IMR-90 (cell line): ENCODE data around the gene MYCBP2. TPM values are rescaled to one million over a fixed set of nuclear protein-coding genes. Genes with fewer than 3 reads are reported as not detected.

Source experiments
- ATAC-seq: fragments of 200-7000 bp; cut with Tn5 transposase; 2 replicates; pipeline ENCODE4 v1.9.1; 2020; ENCODE audit warnings: low read depth, mild to moderate bottlenecking, moderate library complexity
- BruUV-seq: library from RNA; stranded (reverse); fragments of 400-500 nt; replicated peaks from 2 replicates; lab custom pipeline; 2021; lab: Mats Ljungman, UMichigan
- CTCF ChIA-PET: fragments of 300-600 bp; formaldehyde crosslinking; extraction: SDS; loops from one replicate; lab custom pipeline; 2021; ENCODE audit warnings: antibody characterized with exemption; lab: Yijun Ruan, JAX
- POLR2A ChIA-PET: fragments of 300-600 bp; sonication (Branson Sonifier 250); formaldehyde crosslinking; loops from one replicate; lab custom pipeline; 2022; ENCODE audit warnings: antibody characterized with exemption; ENCODE audit not compliant: unreplicated experiment; lab: Charles Lee
- DNase-seq: peaks from one replicate; pipeline ENCODE4 v3.0.0; 2013
- H2AFZ ChIP-seq: replicated peaks from 2 replicates; pipeline ENCODE3; 2013; ENCODE audit warnings: low read length, mild to moderate bottlenecking; ENCODE audit not compliant: poor library complexity
- H2AK5ac ChIP-seq: 2 replicates; pipeline ENCODE4 v1.6.1; 2013; ENCODE audit warnings: low read depth, low read length, inconsistent platforms
- H2AK9ac ChIP-seq: replicated peaks from 2 replicates; pipeline ENCODE3; 2013; ENCODE audit warnings: mild to moderate bottlenecking, low read depth, low read length, moderate library complexity; ENCODE audit not compliant: poor library complexity
- H2BK120ac ChIP-seq: 2 replicates; pipeline ENCODE4 v1.6.1; 2013; ENCODE audit warnings: low read depth, low read length, inconsistent platforms
- H2BK15ac ChIP-seq: 3 replicates; pipeline ENCODE4 v1.6.1; 2013; ENCODE audit warnings: low read depth, low read length, inconsistent platforms
- H2BK20ac ChIP-seq: 2 replicates; pipeline ENCODE4 v1.6.1; 2013; ENCODE audit warnings: low read depth, mild to moderate bottlenecking, inconsistent platforms, low read length, moderate library complexity
- H2BK5ac ChIP-seq: 2 replicates; pipeline ENCODE4 v1.6.1; 2013; ENCODE audit warnings: mild to moderate bottlenecking, low read depth, low read length, inconsistent platforms; ENCODE audit not compliant: poor library complexity, severe bottlenecking
- H3K14ac ChIP-seq: replicated peaks from 2 replicates; pipeline ENCODE4 v1.6.1; 2013; ENCODE audit warnings: low read depth, low read length, inconsistent platforms
- H3K18ac ChIP-seq: 2 replicates; pipeline ENCODE4 v1.6.1; 2013; ENCODE audit warnings: low read depth, low read length, control low read depth
- H3K23ac ChIP-seq: 2 replicates; pipeline ENCODE4 v1.6.1; 2013; ENCODE audit warnings: low read depth, low read length, inconsistent platforms
- H3K27ac ChIP-seq: 2 replicates; pipeline ENCODE4 v1.5.1; 2013; ENCODE audit warnings: mild to moderate bottlenecking, control low read depth, low read length; ENCODE audit not compliant: insufficient read depth
- H3K27me3 ChIP-seq: 2 replicates; pipeline ENCODE4 v1.6.1; 2013; ENCODE audit warnings: low read length; ENCODE audit not compliant: control insufficient read depth, insufficient read depth
- H3K36me3 ChIP-seq: 2 replicates; pipeline ENCODE4 v1.6.1; 2013; ENCODE audit warnings: low read length, mixed read lengths; ENCODE audit not compliant: control insufficient read depth, insufficient read depth
- H3K4ac ChIP-seq: 2 replicates; pipeline ENCODE4 v1.6.1; 2013; ENCODE audit warnings: low read depth, low read length, inconsistent platforms
- H3K4me1 ChIP-seq: 2 replicates; pipeline ENCODE4 v1.6.1; 2013; ENCODE audit warnings: low read length, mixed read lengths; ENCODE audit not compliant: control insufficient read depth, insufficient read depth
- H3K4me2 ChIP-seq: 2 replicates; pipeline ENCODE4 v1.6.1; 2013; ENCODE audit warnings: low read depth, mild to moderate bottlenecking, control low read depth, low read length, moderate library complexity
- H3K4me3 ChIP-seq: 2 replicates; pipeline ENCODE4 v1.5.1; 2013; ENCODE audit warnings: low read depth, mild to moderate bottlenecking, control low read depth, low read length, moderate library complexity; ENCODE audit not compliant: insufficient read depth
- H3K56ac ChIP-seq: 2 replicates; pipeline ENCODE4 v1.6.1; 2013; ENCODE audit warnings: low read length, inconsistent platforms; ENCODE audit not compliant: insufficient read depth; ENCODE audit errors: extremely low read depth
- H3K79me1 ChIP-seq, 2 experiments: 2 replicates each; pipeline ENCODE4 v1.6.1; 2013; ENCODE audit warnings: low read length in 2 of 2, inconsistent platforms in 1 of 2, low read depth in 1 of 2
- H3K9ac ChIP-seq: 2 replicates; pipeline ENCODE4 v1.6.1; 2013; ENCODE audit warnings: low read depth, low read length, control low read depth
- H3K9me1 ChIP-seq: 2 replicates; pipeline ENCODE4 v1.6.1; 2013; ENCODE audit warnings: low read length, inconsistent platforms; ENCODE audit not compliant: insufficient read depth
- H3K9me3 ChIP-seq: 2 replicates; pipeline ENCODE4 v1.6.1; 2013; ENCODE audit warnings: low read length; ENCODE audit not compliant: control insufficient read depth, insufficient read depth
- H4K20me1 ChIP-seq: 2 replicates; pipeline ENCODE4 v1.6.1; 2013; ENCODE audit warnings: low read length, inconsistent platforms; ENCODE audit not compliant: insufficient read depth
- H4K5ac ChIP-seq: 2 replicates; pipeline ENCODE4 v1.6.1; 2013; ENCODE audit warnings: mild to moderate bottlenecking, low read depth, low read length, control low read depth
- H4K8ac ChIP-seq, 2 experiments: 2 replicates each; pipeline ENCODE4 v1.6.1; 2013; ENCODE audit warnings: low read depth in 2 of 2, low read length in 2 of 2, control low read depth in 1 of 2, inconsistent platforms in 1 of 2
- H4K91ac ChIP-seq: 2 replicates; pipeline ENCODE4 v1.6.1; 2013; ENCODE audit warnings: low read depth, low read length, inconsistent platforms; ENCODE audit not compliant: insufficient read depth
- BHLHE40 ChIP-seq: fragments of 150-350 bp; IDR thresholded peaks from 2 replicates; pipeline ENCODE4 v1.6.1; 2016; ENCODE audit warnings: mild to moderate bottlenecking, low read depth, low read length
- CEBPB ChIP-seq: IDR thresholded peaks from 2 replicates; pipeline ENCODE4 v1.6.1; 2012; ENCODE audit warnings: low read depth, low read length, improper control_type of control experiment
- CHD1 ChIP-seq: IDR thresholded peaks from 2 replicates; pipeline ENCODE4 v1.6.1; 2012; ENCODE audit warnings: low read depth, low read length, improper control_type of control experiment
- FOS ChIP-seq: fragments of 150-350 bp; IDR thresholded peaks from 2 replicates; pipeline ENCODE4 v1.6.1; 2016; ENCODE audit warnings: low read depth, low read length
- MAFK ChIP-seq: IDR thresholded peaks from 2 replicates; pipeline ENCODE4 v1.6.1; 2012; ENCODE audit warnings: low read depth, low read length, improper control_type of control experiment
- MAZ ChIP-seq: IDR thresholded peaks from 2 replicates; pipeline ENCODE4 v1.6.1; 2012; ENCODE audit warnings: low read depth, mild to moderate bottlenecking, low read length, improper control_type of control experiment, moderate library complexity, borderline replicate concordance
- MXI1 ChIP-seq: IDR thresholded peaks from 2 replicates; pipeline ENCODE4 v1.6.1; 2012; ENCODE audit warnings: low read depth, mild to moderate bottlenecking, low read length, moderate library complexity, borderline replicate concordance
- NFE2L2 ChIP-seq: fragments of 150-350 bp; IDR thresholded peaks from 2 replicates; pipeline ENCODE4 v1.6.1; 2016; ENCODE audit warnings: low read depth, mild to moderate bottlenecking, low read length
- POLR2A ChIP-seq: IDR thresholded peaks from 2 replicates; pipeline ENCODE4 v1.6.1; 2012; ENCODE audit warnings: mild to moderate bottlenecking, low read depth, low read length
- RAD21 ChIP-seq: IDR thresholded peaks from 2 replicates; pipeline ENCODE4 v1.6.1; 2012; ENCODE audit warnings: low read length, improper control_type of control experiment
- RCOR1 ChIP-seq: IDR thresholded peaks from 2 replicates; pipeline ENCODE4 v1.6.1; 2012; ENCODE audit warnings: mild to moderate bottlenecking, low read length, improper control_type of control experiment; ENCODE audit not compliant: insufficient replicate concordance
- RFX5 ChIP-seq: IDR thresholded peaks from 2 replicates; pipeline ENCODE4 v1.8.0; 2012; ENCODE audit warnings: low read depth, mild to moderate bottlenecking, low read length, moderate library complexity
- SMC3 ChIP-seq: fragments of 150-350 bp; IDR thresholded peaks from 2 replicates; pipeline ENCODE4 v1.6.1; 2016; ENCODE audit warnings: low read depth, mild to moderate bottlenecking, antibody characterized with exemption, low read length, moderate library complexity
- whole genome bisulfite sequencing, 2 experiments: methylation state at CpG; one replicate each; pipeline versions ENCODE4 v1.1.5 to v1.1.7; 2013; ENCODE audit warnings: missing lambda C conversion rate in 2 of 2; ENCODE audit not compliant: insufficient read length in 1 of 2; ENCODE audit errors: extremely low coverage in 2 of 2; 5-methylcytosine and 5-hydroxymethylcytosine counted together
- dilution Hi-C: fragments of 300-500 bp; cut with HindIII; formaldehyde crosslinking; loops from one replicate; pipeline ENCODE4 v1.14.3; 2018; ENCODE audit warnings: low sequenced_read_pairs; ENCODE audit not compliant: unreplicated experiment
- in situ Hi-C: fragments of 300-500 bp; cut with MboI; formaldehyde crosslinking; loops from 3 replicates; pipeline ENCODE4 v1.14.3; 2019; ENCODE audit warnings: low sequenced_read_pairs, inconsistent platforms, mixed read lengths
- intact Hi-C: fragments of 100-400 bp; cut with micrococcal nuclease; formaldehyde crosslinking; loops from 2 replicates; pipeline ENCODE4 v1.10.0; 2022
- polyA plus RNA-seq, 3 experiments: library from polyadenylated mRNA; depleted of rRNA; stranded (reverse); fragments of >200 nt; gene quantifications; 2 replicates each; pipeline ENCODE4 v1.2.3, GENCODE V29; 2012; ENCODE audit warnings: low replicate concordance in 1 of 3
- total RNA-seq: library from RNA; depleted of rRNA; stranded (reverse); fragments of >200 nt; gene quantifications from 2 replicates; pipeline ENCODE4 v1.2.3, GENCODE V29; 2012
- TF ChIP-seq, protein P1 (sequence below): fragments of 150-350 bp; IDR thresholded peaks from 2 replicates; pipeline ENCODE4 v1.6.1; 2016; ENCODE audit warnings: low read depth, mild to moderate bottlenecking, low read length, moderate library complexity, borderline replicate concordance
- TF ChIP-seq, protein P2 (sequence below): fragments of 150-350 bp; IDR thresholded peaks from 2 replicates; pipeline ENCODE4 v1.6.1; 2017; ENCODE audit warnings: mild to moderate bottlenecking, antibody characterized with exemption, low read length, low read depth
- TF ChIP-seq, protein P3 (sequence below): conservative IDR thresholded peaks from 2 replicates; pipeline ENCODE4 v1.5.1; 2012; ENCODE audit warnings: mild to moderate bottlenecking, low read depth, low read length, improper control_type of control experiment

The MYCBP2 gene
- total and polyA plus RNA-seq, 2 of the 4 experiments (the other 2 are of a cell fraction), result 20.1 to 43.2 TPM

DNA sequence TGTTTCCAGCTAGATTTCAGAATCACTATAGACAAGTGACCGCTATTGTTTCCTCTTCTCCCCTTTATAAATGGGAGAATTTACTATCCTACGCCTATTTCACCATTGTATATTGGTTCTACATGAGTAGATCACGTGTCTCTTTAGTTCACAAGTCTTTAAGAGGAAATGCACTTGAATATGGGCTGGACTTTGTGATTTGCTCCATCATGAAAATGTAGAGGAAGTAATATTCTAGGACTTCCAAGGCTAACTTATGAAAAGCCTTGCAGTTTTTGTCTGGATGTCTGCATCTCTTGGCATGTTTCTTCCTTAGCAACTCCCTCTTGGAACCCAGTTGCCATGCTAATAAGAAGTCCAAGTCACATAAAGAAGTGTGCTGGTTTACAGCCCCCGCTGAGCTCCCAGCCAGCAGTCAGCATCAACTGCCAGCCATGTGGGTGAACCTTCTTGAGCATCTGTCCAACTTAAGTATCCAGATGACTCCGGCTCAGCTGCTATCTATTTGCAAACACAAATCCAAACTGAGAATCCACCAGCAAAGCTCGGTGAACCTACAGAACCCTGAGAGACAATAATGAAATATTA, 295.1 kb downstream of the MYCBP2 start:
- Histone ChIP-seq H4K91ac (no peak overlapping the region), H2AK5ac (no peak overlapping the region), H2AK9ac (no peak overlapping the region), H3K36me3 (no peaks in the 10 kb centered on the region), H3K9me3 (no peaks in the 10 kb centered on the region), H4K8ac (no peak overlapping the region), H3K4me3 (no peak overlapping the region), H3K23ac (no peak overlapping the region), H3K9ac (no peak overlapping the region), H2BK15ac (no peak overlapping the region), H3K4ac (no peak overlapping the region), H3K27ac (no peak overlapping the region), H2BK5ac (no peak overlapping the region), H3K27me3 (no peaks in the 10 kb centered on the region), H3K4me1 (peaks cover 5% of the 10 kb centered on the region; the same call in 1 of the 2 replicates), H4K20me1 (no peaks in the 10 kb centered on the region), H3K79me1 (peaks cover 0 to 6% of the 10 kb centered on the region in 2 experiments; a peak in 2 of 4 replicates), H2BK120ac (no peak overlapping the region), H3K4me2 (no peak overlapping the region), H3K18ac (no peak overlapping the region), H4K5ac (no peak overlapping the region), H3K9me1 (peaks cover 3% of the 10 kb centered on the region), H3K56ac (no peak overlapping the region), H2AFZ (no peak overlapping the region), H2BK20ac (no peak overlapping the region), H3K14ac (no peak overlapping the region)
- DNase-seq (no peak), ATAC-seq (no peak)
- CTCF ChIA-PET, result no interaction called here
- intact Hi-C loops, result no loop called here
- dilution Hi-C loops, result no loop called here
- TF ChIP-seq MAZ (no peak), MAFK (no peak), CHD1 (no peak), FOS (no peak), RAD21 (no peak), RFX5 (no peak), CEBPB (no peak), NFE2L2 (no peak), RCOR1 (no peak), BHLHE40 (no peak), SMC3 (no peak), POLR2A (no peak), MXI1 (no peak)
- TF ChIP-seq, protein P1, sequence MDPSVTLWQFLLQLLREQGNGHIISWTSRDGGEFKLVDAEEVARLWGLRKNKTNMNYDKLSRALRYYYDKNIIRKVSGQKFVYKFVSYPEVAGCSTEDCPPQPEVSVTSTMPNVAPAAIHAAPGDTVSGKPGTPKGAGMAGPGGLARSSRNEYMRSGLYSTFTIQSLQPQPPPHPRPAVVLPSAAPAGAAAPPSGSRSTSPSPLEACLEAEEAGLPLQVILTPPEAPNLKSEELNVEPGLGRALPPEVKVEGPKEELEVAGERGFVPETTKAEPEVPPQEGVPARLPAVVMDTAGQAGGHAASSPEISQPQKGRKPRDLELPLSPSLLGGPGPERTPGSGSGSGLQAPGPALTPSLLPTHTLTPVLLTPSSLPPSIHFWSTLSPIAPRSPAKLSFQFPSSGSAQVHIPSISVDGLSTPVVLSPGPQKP, result no peak
- TF ChIP-seq, protein P2, sequence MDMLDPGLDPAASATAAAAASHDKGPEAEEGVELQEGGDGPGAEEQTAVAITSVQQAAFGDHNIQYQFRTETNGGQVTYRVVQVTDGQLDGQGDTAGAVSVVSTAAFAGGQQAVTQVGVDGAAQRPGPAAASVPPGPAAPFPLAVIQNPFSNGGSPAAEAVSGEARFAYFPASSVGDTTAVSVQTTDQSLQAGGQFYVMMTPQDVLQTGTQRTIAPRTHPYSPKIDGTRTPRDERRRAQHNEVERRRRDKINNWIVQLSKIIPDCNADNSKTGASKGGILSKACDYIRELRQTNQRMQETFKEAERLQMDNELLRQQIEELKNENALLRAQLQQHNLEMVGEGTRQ, result no peak
- TF ChIP-seq, protein P3, sequence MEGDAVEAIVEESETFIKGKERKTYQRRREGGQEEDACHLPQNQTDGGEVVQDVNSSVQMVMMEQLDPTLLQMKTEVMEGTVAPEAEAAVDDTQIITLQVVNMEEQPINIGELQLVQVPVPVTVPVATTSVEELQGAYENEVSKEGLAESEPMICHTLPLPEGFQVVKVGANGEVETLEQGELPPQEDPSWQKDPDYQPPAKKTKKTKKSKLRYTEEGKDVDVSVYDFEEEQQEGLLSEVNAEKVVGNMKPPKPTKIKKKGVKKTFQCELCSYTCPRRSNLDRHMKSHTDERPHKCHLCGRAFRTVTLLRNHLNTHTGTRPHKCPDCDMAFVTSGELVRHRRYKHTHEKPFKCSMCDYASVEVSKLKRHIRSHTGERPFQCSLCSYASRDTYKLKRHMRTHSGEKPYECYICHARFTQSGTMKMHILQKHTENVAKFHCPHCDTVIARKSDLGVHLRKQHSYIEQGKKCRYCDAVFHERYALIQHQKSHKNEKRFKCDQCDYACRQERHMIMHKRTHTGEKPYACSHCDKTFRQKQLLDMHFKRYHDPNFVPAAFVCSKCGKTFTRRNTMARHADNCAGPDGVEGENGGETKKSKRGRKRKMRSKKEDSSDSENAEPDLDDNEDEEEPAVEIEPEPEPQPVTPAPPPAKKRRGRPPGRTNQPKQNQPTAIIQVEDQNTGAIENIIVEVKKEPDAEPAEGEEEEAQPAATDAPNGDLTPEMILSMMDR, result no peak
- WGBS, 2 experiments, result no CpG with 5 or more reads among the region's 6 CpGs
- POLR2A ChIA-PET, result no interaction called here
- in situ Hi-C loops, result no loop called here
- BruUV-seq, result no TSS peak
